Neural progenitor cell (in vitro differentiated cells): ENCODE results near the gene MORN1. TPM values are rescaled to one million over a fixed set of nuclear protein-coding genes. Genes with fewer than 3 reads are reported as not detected.

Source experiments
- DNase-seq: peaks from one replicate; pipeline ENCODE4 v3.0.0-alpha.2; 2016; ENCODE audit warnings: low spot score
- H2AFZ ChIP-seq: fragments of 200-600 bp; sonication (generic); replicated peaks from 2 replicates; pipeline ENCODE4 v1.6.1; 2016; ENCODE audit warnings: antibody characterized with exemption
- H3F3A ChIP-seq: fragments of 200-600 bp; sonication (generic); 2 replicates; pipeline ENCODE4 v1.6.1; 2016; ENCODE audit warnings: antibody characterized with exemption, low read depth
- H3K27ac ChIP-seq: fragments of 200-600 bp; sonication (generic); 2 replicates; pipeline ENCODE4 v1.5.1; 2016; ENCODE audit warnings: mild to moderate bottlenecking
- H3K27me3 ChIP-seq: fragments of 200-600 bp; sonication (generic); 2 replicates; pipeline ENCODE4 v1.6.1; 2016; ENCODE audit warnings: mild to moderate bottlenecking, moderate library complexity
- H3K36me3 ChIP-seq: fragments of 200-600 bp; sonication (generic); 2 replicates; pipeline ENCODE4 v1.5.1; 2016
- H3K4me1 ChIP-seq: fragments of 200-600 bp; sonication (generic); 2 replicates; pipeline ENCODE4 v1.6.1; 2016; ENCODE audit warnings: mixed run types
- H3K4me2 ChIP-seq: fragments of 200-600 bp; sonication (generic); 2 replicates; pipeline ENCODE4 v1.6.1; 2016
- H3K4me3 ChIP-seq: fragments of 200-600 bp; sonication (generic); 2 replicates; pipeline ENCODE4 v1.5.1; 2016
- H3K79me2 ChIP-seq: fragments of 200-600 bp; sonication (generic); 2 replicates; pipeline ENCODE4 v1.6.1; 2016; ENCODE audit warnings: low read depth
- H3K9ac ChIP-seq: fragments of 200-600 bp; sonication (generic); 2 replicates; pipeline ENCODE4 v1.6.1; 2016
- H3K9me3 ChIP-seq: fragments of 200-600 bp; sonication (generic); 2 replicates; pipeline ENCODE4 v1.5.1; 2016; ENCODE audit warnings: low read depth
- H4K20me1 ChIP-seq: fragments of 200-600 bp; sonication (generic); 2 replicates; pipeline ENCODE4 v1.6.1; 2016; ENCODE audit warnings: low read depth
- H3K27ac Mint-ChIP-seq: 3 replicates; pipeline ENCODE4 v1.8.0; 2021; ENCODE audit warnings: mixed read lengths
- H3K27me3 Mint-ChIP-seq: 2 replicates; pipeline ENCODE4 v1.8.0; 2022; ENCODE audit warnings: low read depth, mild to moderate bottlenecking, inconsistent platforms, moderate library complexity, mixed read lengths; ENCODE audit not compliant: insufficient read depth
- H3K36me3 Mint-ChIP-seq: 3 replicates; pipeline ENCODE4 v1.8.0; 2021; ENCODE audit warnings: mixed read lengths
- H3K4me1 Mint-ChIP-seq: 3 replicates; pipeline ENCODE4 v1.8.0; 2021; ENCODE audit warnings: mixed read lengths
- H3K4me3 Mint-ChIP-seq: 3 replicates; pipeline ENCODE4 v1.8.0; 2021; ENCODE audit warnings: mild to moderate bottlenecking, moderate library complexity, mixed read lengths
- H3K9me3 Mint-ChIP-seq: 3 replicates; pipeline ENCODE4 v1.8.0; 2020; ENCODE audit warnings: mixed read lengths
- EZH2 ChIP-seq: fragments of 200-600 bp; sonication (generic); IDR thresholded peaks from 2 replicates; pipeline ENCODE4 v1.6.1; 2017; ENCODE audit warnings: antibody characterized with exemption, mild to moderate bottlenecking, moderate library complexity
- EZH2phosphoT487 ChIP-seq: fragments of 200-600 bp; sonication (generic); IDR thresholded peaks from 2 replicates; pipeline ENCODE4 v1.6.1; 2017; ENCODE audit warnings: antibody characterized with exemption
- total RNA-seq: library from RNA; depleted of rRNA; stranded (reverse); fragments of >200 nt; gene quantifications from 2 replicates; pipeline ENCODE4 v1.2.3, GENCODE V29; 2015; ENCODE audit warnings: low replicate concordance
- TF ChIP-seq, protein P1 (sequence below): fragments of 200-600 bp; sonication (generic); IDR thresholded peaks from 2 replicates; pipeline ENCODE4 v1.5.1; 2017; ENCODE audit warnings: antibody characterized with exemption, mild to moderate bottlenecking

MORN1 gene
- total RNA-seq, 1 donor from 2014 or later, result 7.0 TPM

DNA sequence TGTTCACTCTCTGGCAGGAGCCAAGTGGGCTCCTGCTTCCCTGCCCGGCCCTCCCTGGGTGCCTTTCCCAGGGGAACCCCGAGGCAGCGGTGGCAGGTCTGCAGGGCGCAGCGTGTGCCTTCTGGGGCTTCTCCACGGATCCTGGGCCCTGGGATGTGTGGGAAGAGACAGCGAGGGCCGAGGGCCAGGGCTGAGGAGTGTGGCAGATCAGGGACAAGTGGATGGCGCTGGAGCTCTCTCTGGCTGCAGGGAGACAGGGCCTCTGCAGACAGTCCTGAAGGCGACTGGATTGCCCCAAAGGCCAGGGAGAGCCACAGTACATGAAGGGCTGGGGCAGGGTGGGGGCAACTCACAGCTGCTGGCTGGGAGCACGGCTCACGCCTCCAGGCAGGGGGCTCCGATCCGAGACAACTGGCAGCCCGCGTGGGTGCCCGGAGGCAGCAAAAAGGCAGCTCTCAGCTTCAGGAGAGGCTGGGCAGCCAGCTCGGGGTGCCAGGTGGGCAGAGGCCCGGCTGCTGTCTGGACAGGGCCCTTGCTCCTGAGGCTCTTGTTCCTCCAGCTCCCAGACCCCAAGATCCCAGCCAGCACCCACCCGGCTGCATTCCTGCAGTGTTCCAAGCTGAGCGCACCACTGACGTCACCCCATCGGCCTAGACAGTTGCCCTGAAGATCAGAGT lies 16.0 kb downstream of the MORN1 start:
- Mint-ChIP-seq H3K9me3 (no peaks in the 10 kb centered on the region), H3K27me3 (peaks cover 2% of the 10 kb centered on the region), H3K27ac (no peak overlapping the region), H3K4me1 (peaks cover 4% of the 10 kb centered on the region), H3K36me3 (peaks cover 6% of the 10 kb centered on the region), H3K4me3 (no peak overlapping the region)
- Histone ChIP-seq H3K79me2 (no peaks in the 10 kb centered on the region), H2AFZ (no peak overlapping the region), H3K9ac (peak overlapping the region; percentile 55), H3K9me3 (no peaks in the 10 kb centered on the region), H3F3A (no peaks in the 10 kb centered on the region), H3K4me1 (no peaks in the 10 kb centered on the region), H3K36me3 (no peaks in the 10 kb centered on the region), H3K4me2 (no peak overlapping the region), H3K27ac (no peak overlapping the region), H3K4me3 (no peak overlapping the region), H3K27me3 (no peaks in the 10 kb centered on the region), H4K20me1 (no peaks in the 10 kb centered on the region)
- no peak for DNase-seq
- no peak for TF ChIP-seq EZH2
- TF ChIP-seq EZH2phosphoT487, result no peak
- TF ChIP-seq, protein P1, sequence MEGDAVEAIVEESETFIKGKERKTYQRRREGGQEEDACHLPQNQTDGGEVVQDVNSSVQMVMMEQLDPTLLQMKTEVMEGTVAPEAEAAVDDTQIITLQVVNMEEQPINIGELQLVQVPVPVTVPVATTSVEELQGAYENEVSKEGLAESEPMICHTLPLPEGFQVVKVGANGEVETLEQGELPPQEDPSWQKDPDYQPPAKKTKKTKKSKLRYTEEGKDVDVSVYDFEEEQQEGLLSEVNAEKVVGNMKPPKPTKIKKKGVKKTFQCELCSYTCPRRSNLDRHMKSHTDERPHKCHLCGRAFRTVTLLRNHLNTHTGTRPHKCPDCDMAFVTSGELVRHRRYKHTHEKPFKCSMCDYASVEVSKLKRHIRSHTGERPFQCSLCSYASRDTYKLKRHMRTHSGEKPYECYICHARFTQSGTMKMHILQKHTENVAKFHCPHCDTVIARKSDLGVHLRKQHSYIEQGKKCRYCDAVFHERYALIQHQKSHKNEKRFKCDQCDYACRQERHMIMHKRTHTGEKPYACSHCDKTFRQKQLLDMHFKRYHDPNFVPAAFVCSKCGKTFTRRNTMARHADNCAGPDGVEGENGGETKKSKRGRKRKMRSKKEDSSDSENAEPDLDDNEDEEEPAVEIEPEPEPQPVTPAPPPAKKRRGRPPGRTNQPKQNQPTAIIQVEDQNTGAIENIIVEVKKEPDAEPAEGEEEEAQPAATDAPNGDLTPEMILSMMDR, result no peak

DNA sequence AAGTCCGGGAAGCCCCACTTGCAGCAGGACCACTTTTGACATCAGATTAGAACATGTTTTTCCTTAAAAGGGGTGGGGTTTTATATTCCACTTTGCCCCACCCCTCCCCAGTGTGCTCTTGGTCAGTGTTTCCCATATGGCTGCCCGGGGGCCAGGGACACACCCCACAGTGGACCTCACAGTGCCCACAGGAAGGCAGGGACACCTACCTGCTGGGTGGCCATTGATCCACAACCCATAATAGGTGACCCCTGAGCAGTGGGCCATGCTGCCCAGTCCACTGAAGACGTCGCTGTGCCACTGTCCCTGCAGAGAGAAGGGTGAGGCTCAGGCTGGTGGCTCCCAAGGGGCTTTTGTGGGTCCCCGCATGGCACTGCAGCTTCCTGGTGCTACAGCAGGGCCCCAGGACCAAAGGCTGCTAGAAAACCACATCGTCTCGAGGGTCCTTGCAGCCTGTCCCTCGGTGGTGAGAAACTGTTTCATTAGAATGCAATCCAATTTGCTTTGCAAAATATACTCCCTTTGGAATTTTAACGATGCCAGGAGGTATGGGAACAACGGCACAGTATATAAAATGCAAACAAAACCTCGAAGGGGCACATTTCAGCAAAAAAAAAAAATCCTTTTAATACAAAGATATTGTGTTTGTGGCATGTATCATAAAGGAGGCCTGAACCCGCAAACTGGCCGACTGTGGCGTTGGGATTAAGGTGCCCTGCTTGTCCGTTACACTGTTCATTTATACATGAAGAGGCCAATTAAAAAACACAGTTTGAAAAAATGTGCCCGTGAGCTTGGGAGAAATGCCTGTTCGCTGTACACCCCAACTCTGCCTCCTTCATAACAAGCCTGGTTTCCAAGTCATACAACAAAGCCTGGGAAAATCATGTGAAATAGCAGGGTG lies 16.9 kb downstream of the MORN1 start:
- no peaks in the 10 kb centered on the region for H3K36me3 ChIP-seq
- H3K9me3 Mint-ChIP-seq, result no peaks in the 10 kb centered on the region
- no peak overlapping the region for H3K4me3 Mint-ChIP-seq
- no peak for DNase-seq
- H3K9ac ChIP-seq, result peak overlapping the region; percentile 55
- peaks cover 12% of the 10 kb centered on the region for H3K36me3 Mint-ChIP-seq
- peaks cover 2% of the 10 kb centered on the region for H3K27me3 Mint-ChIP-seq
- no peaks in the 10 kb centered on the region for H3K79me2 ChIP-seq
- H3K9me3 ChIP-seq, result no peaks in the 10 kb centered on the region
- no peak overlapping the region for H2AFZ ChIP-seq
- H3F3A ChIP-seq, result no peaks in the 10 kb centered on the region
- no peak overlapping the region for H3K27ac Mint-ChIP-seq
- TF ChIP-seq, protein P1, result no peak
- TF ChIP-seq EZH2 (no peak), EZH2phosphoT487 (no peak)
- H3K4me1 Mint-ChIP-seq, result peaks cover 4% of the 10 kb centered on the region
- H3K4me3 ChIP-seq, result no peak overlapping the region
- no peak overlapping the region for H3K27ac ChIP-seq
- no peaks in the 10 kb centered on the region for H4K20me1 ChIP-seq
- no peaks in the 10 kb centered on the region for H3K27me3 ChIP-seq
- no peak overlapping the region for H3K4me2 ChIP-seq
- H3K4me1 ChIP-seq, result no peaks in the 10 kb centered on the region

DNA sequence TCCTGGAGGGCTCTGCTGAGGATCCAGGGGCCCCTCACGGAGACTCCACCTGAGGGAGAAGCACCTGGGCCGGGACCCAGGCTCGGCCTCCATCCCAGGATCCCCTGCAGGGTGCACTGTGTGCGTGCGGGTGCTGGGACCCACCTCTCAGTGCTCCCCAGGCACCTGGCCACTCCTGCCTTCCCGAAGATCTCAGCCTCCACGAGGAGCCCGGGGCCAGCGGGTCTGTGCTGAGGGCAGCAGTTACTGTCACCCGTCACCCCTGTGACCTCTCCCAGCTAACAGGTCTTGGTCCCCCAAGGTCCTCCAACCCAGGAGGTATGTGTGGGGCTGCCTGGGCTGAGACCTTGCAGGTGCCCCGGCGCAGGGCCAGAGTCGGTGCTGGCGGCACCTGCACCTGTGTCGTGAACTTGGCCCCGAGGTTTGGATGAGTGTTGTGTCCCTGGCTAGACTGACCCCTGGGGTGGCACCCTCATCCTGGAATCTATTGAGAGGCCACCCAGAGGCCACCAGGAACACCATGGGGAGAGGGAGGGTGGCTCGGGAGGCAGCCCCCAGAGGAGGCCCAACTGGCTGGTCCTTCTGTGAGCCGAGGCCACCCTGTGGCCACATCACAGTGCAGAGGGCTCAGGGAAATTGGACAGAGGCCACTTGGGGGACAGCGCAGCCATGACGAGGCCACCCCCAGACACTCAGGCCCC lies 17.7 kb downstream of the MORN1 start:
- Histone ChIP-seq H3K36me3 (no peaks in the 10 kb centered on the region), H3K4me3 (no peak overlapping the region), H2AFZ (no peak overlapping the region), H3K9ac (no peak overlapping the region), H3K79me2 (no peaks in the 10 kb centered on the region), H3F3A (no peaks in the 10 kb centered on the region), H3K4me1 (no peaks in the 10 kb centered on the region), H3K27ac (no peak overlapping the region), H4K20me1 (no peaks in the 10 kb centered on the region), H3K27me3 (no peaks in the 10 kb centered on the region), H3K4me2 (no peak overlapping the region), H3K9me3 (no peaks in the 10 kb centered on the region)
- Mint-ChIP-seq H3K9me3 (no peaks in the 10 kb centered on the region), H3K4me1 (no peaks in the 10 kb centered on the region), H3K27me3 (no peaks in the 10 kb centered on the region), H3K4me3 (no peak overlapping the region), H3K36me3 (peaks cover 12% of the 10 kb centered on the region), H3K27ac (no peak overlapping the region)
- TF ChIP-seq EZH2phosphoT487 (no peak), EZH2 (no peak)
- TF ChIP-seq, protein P1, result no peak
- no peak for DNase-seq
